ENCODE data around the gene SEM1.

DNA sequence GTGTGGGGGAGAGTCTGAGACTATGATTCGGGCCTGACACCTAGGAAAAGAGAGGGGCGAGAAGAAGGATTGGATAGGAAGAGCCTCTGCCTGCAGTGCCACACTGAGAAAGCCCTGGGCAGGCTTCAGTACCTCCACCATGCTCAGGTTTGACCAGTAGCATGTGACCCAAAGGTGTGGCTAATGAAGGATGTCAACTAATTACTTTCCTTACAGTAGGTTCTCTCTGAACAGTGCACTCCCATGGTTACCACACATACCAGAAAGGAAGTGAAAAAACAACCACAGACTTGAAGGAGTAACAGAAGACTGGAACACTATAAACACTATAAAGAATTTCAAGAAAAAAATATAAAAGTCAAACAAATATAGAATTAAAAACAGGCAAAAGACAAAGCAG, 46.2 kb downstream of the SEM1 start:
- TF ChIP-seq, protein P1, sequence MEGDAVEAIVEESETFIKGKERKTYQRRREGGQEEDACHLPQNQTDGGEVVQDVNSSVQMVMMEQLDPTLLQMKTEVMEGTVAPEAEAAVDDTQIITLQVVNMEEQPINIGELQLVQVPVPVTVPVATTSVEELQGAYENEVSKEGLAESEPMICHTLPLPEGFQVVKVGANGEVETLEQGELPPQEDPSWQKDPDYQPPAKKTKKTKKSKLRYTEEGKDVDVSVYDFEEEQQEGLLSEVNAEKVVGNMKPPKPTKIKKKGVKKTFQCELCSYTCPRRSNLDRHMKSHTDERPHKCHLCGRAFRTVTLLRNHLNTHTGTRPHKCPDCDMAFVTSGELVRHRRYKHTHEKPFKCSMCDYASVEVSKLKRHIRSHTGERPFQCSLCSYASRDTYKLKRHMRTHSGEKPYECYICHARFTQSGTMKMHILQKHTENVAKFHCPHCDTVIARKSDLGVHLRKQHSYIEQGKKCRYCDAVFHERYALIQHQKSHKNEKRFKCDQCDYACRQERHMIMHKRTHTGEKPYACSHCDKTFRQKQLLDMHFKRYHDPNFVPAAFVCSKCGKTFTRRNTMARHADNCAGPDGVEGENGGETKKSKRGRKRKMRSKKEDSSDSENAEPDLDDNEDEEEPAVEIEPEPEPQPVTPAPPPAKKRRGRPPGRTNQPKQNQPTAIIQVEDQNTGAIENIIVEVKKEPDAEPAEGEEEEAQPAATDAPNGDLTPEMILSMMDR (IDR thresholded peaks at IDR 0.05): no peak
- TF ChIP-seq POLR2A (IDR thresholded peaks at IDR 0.05): no peak

All from testis (tissue), 2 donors.